ENCODE data around the gene HCFC1R1.

The HCFC1R1 gene

GRCh38 chr16:3028716-3029319 is 5.1 kb upstream of the HCFC1R1 start:
- H3K4me1 ChIP-seq (ENCODE audit: control insufficient read depth, insufficient read depth, low read length): peaks cover 5% of the 10 kb centered on the region
- ChIA-PET CTCF (interaction anchor here (0.6 to 9.2 kb wide), 16 partner anchors 10 to 379 kb away, joined by 3 to 149 read pairs (median 6); partner anchors contain the start of genes BICDL2, MMP25 and TNFRSF12A), POLR2A (interaction anchor here (0.6 to 11.9 kb wide), 16 partner anchors 9 to 182 kb away, joined by 3 to 247 read pairs (median 7); partner anchors contain the start of genes KREMEN2, MMP25, PAQR4 and TNFRSF12A)
- H3K36me3 ChIP-seq (ENCODE audit: control insufficient read depth in 2 of 2, insufficient read depth in 1 of 2, low read length in 2 of 2): peaks cover 0 to 22% of the 10 kb centered on the region in 2 experiments; a peak in 1 of 3 replicates
- no peak overlapping the region for H3K27ac ChIP-seq (ENCODE audit: extremely low read depth, low read depth, low read length)
- TF ChIP-seq, protein P1, sequence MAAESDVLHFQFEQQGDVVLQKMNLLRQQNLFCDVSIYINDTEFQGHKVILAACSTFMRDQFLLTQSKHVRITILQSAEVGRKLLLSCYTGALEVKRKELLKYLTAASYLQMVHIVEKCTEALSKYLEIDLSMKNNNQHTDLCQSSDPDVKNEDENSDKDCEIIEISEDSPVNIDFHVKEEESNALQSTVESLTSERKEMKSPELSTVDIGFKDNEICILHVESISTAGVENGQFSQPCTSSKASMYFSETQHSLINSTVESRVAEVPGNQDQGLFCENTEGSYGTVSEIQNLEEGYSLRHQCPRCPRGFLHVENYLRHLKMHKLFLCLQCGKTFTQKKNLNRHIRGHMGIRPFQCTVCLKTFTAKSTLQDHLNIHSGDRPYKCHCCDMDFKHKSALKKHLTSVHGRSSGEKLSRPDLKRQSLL (tag by site-specific recombination; IDR thresholded peaks at IDR 0.05): no peak
- peak; percentile 66 for TF ChIP-seq ZBTB44 (tag by site-specific recombination; IDR thresholded peaks at IDR 0.05)
- no peak overlapping the region for H3K4me3 ChIP-seq (ENCODE audit: low read depth, low read length)
- no peaks in the 10 kb centered on the region for H3K9me3 ChIP-seq (ENCODE audit: control insufficient read depth, insufficient read depth, low read depth, low read length)

- Histone ChIP-seq H3K27ac (ENCODE audit: extremely low read depth, low read depth, low read length) (no peak overlapping the region), H3K36me3 (ENCODE audit: control insufficient read depth in 2 of 2, insufficient read depth in 1 of 2, low read length in 2 of 2) (peaks cover 0 to 22% of the 10 kb centered on the region in 2 experiments; a peak in 1 of 3 replicates), H3K4me1 (ENCODE audit: control insufficient read depth, insufficient read depth, low read length) (peaks cover 7% of the 10 kb centered on the region), H3K4me3 (ENCODE audit: low read depth, low read length) (no peak overlapping the region), H3K9me3 (ENCODE audit: control insufficient read depth, insufficient read depth, low read depth, low read length) (no peaks in the 10 kb centered on the region)
- ChIA-PET CTCF (interaction anchor here (0.5 to 9.2 kb wide), 24 partner anchors 9 to 379 kb away, joined by 3 to 149 read pairs (median 4); partner anchors contain the start of genes BICDL2, MMP25 and TNFRSF12A), POLR2A (interaction anchor here (0.7 to 11.9 kb wide), 17 partner anchors 8 to 144 kb away, joined by 3 to 247 read pairs (median 5); partner anchors contain the start of genes KREMEN2, MMP25, PAQR4 and TNFRSF12A)
- TF ChIP-seq YY1 (tag by site-specific recombination; IDR thresholded peaks at IDR 0.05) (no peak), ZFP69B (tag by site-specific recombination; IDR thresholded peaks at IDR 0.05) (no peak; the same call in 1 of the 2 replicates), ZNF585B (tag by site-specific recombination; IDR thresholded peaks at IDR 0.05) (no peak), ZBTB8A (tag by site-specific recombination; IDR thresholded peaks at IDR 0.05) (peak; percentile 48), GLI2 (tag by site-specific recombination; IDR thresholded peaks at IDR 0.05; ENCODE audit: borderline replicate concordance, low read depth) (no peak), KLF16 (tag by site-specific recombination; IDR thresholded peaks at IDR 0.05) (peak; percentile 71; the same call in 1 of the 2 replicates), HOXA7 (CRISPR knock-in tag; IDR thresholded peaks at IDR 0.05; ENCODE audit: borderline replicate concordance) (no peak), KLF1 (tag by site-specific recombination; IDR thresholded peaks at IDR 0.05) (peak; percentile 78), ZIC2 (tag by site-specific recombination; IDR thresholded peaks at IDR 0.05) (peak; percentile 64), HOXC10 (CRISPR knock-in tag; IDR thresholded peaks at IDR 0.05) (no peak)
- TF ChIP-seq, protein P2, sequence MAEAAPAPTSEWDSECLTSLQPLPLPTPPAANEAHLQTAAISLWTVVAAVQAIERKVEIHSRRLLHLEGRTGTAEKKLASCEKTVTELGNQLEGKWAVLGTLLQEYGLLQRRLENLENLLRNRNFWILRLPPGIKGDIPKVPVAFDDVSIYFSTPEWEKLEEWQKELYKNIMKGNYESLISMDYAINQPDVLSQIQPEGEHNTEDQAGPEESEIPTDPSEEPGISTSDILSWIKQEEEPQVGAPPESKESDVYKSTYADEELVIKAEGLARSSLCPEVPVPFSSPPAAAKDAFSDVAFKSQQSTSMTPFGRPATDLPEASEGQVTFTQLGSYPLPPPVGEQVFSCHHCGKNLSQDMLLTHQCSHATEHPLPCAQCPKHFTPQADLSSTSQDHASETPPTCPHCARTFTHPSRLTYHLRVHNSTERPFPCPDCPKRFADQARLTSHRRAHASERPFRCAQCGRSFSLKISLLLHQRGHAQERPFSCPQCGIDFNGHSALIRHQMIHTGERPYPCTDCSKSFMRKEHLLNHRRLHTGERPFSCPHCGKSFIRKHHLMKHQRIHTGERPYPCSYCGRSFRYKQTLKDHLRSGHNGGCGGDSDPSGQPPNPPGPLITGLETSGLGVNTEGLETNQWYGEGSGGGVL (tag by site-specific recombination; IDR thresholded peaks at IDR 0.05): no peak
- TF ChIP-seq, protein P3, sequence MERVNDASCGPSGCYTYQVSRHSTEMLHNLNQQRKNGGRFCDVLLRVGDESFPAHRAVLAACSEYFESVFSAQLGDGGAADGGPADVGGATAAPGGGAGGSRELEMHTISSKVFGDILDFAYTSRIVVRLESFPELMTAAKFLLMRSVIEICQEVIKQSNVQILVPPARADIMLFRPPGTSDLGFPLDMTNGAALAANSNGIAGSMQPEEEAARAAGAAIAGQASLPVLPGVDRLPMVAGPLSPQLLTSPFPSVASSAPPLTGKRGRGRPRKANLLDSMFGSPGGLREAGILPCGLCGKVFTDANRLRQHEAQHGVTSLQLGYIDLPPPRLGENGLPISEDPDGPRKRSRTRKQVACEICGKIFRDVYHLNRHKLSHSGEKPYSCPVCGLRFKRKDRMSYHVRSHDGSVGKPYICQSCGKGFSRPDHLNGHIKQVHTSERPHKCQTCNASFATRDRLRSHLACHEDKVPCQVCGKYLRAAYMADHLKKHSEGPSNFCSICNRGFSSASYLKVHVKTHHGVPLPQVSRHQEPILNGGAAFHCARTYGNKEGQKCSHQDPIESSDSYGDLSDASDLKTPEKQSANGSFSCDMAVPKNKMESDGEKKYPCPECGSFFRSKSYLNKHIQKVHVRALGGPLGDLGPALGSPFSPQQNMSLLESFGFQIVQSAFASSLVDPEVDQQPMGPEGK (tag by site-specific recombination; IDR thresholded peaks at IDR 0.05): peak; percentile 29
- TF ChIP-seq, protein P4, sequence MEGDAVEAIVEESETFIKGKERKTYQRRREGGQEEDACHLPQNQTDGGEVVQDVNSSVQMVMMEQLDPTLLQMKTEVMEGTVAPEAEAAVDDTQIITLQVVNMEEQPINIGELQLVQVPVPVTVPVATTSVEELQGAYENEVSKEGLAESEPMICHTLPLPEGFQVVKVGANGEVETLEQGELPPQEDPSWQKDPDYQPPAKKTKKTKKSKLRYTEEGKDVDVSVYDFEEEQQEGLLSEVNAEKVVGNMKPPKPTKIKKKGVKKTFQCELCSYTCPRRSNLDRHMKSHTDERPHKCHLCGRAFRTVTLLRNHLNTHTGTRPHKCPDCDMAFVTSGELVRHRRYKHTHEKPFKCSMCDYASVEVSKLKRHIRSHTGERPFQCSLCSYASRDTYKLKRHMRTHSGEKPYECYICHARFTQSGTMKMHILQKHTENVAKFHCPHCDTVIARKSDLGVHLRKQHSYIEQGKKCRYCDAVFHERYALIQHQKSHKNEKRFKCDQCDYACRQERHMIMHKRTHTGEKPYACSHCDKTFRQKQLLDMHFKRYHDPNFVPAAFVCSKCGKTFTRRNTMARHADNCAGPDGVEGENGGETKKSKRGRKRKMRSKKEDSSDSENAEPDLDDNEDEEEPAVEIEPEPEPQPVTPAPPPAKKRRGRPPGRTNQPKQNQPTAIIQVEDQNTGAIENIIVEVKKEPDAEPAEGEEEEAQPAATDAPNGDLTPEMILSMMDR (tag by site-specific recombination; IDR thresholded peaks at IDR 0.05): peak; percentile 90
- TF ChIP-seq, protein P5, sequence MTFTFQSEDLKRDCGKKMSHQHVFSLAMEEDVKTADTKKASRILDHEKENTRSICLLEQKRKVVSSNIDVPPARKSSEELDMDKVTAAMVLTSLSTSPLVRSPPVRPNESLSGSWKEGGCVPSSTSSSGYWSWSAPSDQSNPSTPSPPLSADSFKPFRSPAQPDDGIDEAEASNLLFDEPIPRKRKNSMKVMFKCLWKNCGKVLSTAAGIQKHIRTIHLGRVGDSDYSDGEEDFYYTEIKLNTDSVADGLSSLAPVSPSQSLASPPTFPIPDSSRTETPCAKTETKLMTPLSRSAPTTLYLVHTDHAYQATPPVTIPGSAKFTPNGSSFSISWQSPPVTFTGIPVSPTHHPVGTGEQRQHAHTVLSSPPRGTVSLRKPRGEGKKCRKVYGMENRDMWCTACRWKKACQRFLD (tag by site-specific recombination; IDR thresholded peaks at IDR 0.05): no peak
Measured at GRCh38 chr16:3027983-3028715, 4.4 kb upstream of the HCFC1R1 start.

All from HEK293 (cell line).